ENCODE measurements around the gene EXOC7.

DNA sequence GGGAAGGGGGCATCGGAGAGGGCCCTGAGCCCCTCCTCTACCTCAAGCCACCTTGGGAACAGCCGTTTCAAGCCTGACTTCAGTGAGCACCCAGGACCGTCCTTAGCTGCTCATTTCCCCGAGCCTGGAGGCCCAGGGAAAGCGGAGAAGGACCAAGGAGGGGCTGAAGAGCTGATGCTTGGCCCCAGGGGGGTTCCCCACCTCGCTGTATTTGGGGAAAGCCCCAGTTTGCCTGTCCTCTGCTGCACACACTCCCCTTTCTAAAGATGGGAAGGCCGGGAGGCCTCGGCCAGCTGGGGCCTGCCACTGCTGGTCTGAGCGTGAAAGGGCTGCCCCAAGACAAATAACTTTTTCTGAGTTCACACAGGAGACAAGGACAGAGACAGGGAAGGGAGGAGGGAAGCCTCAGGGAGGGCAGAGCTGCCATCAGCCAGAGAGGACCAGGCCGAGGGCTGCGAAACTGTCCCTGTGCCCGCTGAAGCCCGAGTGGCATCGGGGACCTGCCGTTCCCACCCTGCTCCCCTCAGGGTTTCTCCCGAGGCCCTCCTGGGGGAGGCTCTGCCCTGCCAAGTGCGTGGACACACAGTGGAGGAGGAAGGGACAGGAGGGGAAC is 13.0 kb downstream of the EXOC7 start:
- TF ChIP-seq HDAC6 (IDR thresholded peaks at IDR 0.05; ENCODE audit: low read depth, low read length) (no peak), POLR2AphosphoS5 (IDR thresholded peaks at IDR 0.05; ENCODE audit: low read depth, low read length) (no peak), SIX5 (IDR thresholded peaks at IDR 0.05; ENCODE audit: low read depth, low read length) (no peak), EGR1 (IDR thresholded peaks at IDR 0.05; ENCODE audit: borderline replicate concordance, low read depth, low read length) (no peak), RFX5 (IDR thresholded peaks at IDR 0.05; ENCODE audit: borderline replicate concordance, low read depth, low read length) (no peak), POLR2A (IDR thresholded peaks at IDR 0.05; ENCODE audit: control extremely low read depth in 1 of 2, low read depth in 2 of 2, low read length in 2 of 2) (no peak), FOSL1 (IDR thresholded peaks at IDR 0.05; ENCODE audit: insufficient read depth, low read depth, low read length) (no peak), EP300 (IDR thresholded peaks at IDR 0.05; ENCODE audit: borderline replicate concordance in 1 of 2, low read depth in 2 of 2, low read length in 2 of 2) (no peak), JUN (IDR thresholded peaks at IDR 0.05; ENCODE audit: low read depth, low read length) (no peak), EZH2 (IDR thresholded peaks at IDR 0.05; ENCODE audit: low read depth, low read length, severe bottlenecking) (no peak), CREB1 (IDR thresholded peaks at IDR 0.05) (no peak)
- TF ChIP-seq, protein P1, sequence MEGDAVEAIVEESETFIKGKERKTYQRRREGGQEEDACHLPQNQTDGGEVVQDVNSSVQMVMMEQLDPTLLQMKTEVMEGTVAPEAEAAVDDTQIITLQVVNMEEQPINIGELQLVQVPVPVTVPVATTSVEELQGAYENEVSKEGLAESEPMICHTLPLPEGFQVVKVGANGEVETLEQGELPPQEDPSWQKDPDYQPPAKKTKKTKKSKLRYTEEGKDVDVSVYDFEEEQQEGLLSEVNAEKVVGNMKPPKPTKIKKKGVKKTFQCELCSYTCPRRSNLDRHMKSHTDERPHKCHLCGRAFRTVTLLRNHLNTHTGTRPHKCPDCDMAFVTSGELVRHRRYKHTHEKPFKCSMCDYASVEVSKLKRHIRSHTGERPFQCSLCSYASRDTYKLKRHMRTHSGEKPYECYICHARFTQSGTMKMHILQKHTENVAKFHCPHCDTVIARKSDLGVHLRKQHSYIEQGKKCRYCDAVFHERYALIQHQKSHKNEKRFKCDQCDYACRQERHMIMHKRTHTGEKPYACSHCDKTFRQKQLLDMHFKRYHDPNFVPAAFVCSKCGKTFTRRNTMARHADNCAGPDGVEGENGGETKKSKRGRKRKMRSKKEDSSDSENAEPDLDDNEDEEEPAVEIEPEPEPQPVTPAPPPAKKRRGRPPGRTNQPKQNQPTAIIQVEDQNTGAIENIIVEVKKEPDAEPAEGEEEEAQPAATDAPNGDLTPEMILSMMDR (IDR thresholded peaks at IDR 0.05; ENCODE audit: control extremely low read depth in 1 of 3, insufficient read depth in 1 of 3, low read depth in 1 of 3, low read length in 3 of 3): no peak
- TF ChIP-seq, protein P2, sequence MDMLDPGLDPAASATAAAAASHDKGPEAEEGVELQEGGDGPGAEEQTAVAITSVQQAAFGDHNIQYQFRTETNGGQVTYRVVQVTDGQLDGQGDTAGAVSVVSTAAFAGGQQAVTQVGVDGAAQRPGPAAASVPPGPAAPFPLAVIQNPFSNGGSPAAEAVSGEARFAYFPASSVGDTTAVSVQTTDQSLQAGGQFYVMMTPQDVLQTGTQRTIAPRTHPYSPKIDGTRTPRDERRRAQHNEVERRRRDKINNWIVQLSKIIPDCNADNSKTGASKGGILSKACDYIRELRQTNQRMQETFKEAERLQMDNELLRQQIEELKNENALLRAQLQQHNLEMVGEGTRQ (IDR thresholded peaks at IDR 0.05; ENCODE audit: low read length): no peak

All from H1 (cell line).